Uterus (tissue), 2 donors: Measurements from ENCODE around the gene HAPLN2.

Experiments used
- CTCF ChIP-seq, 4 experiments: fragments of 200-600 bp in 2 of 4; fragments of 450-650 bp in 2 of 4; sonication (generic) in 2 of 4; IDR thresholded peaks; one replicate each; pipeline ENCODE4 v1.5.1; 2016 to 2019; ENCODE audit warnings: antibody characterized with exemption in 4 of 4, mild to moderate bottlenecking in 2 of 4, moderate library complexity in 1 of 4
- POLR2A ChIP-seq, 2 donors: fragments of 450-650 bp; IDR thresholded peaks; one replicate each; pipeline ENCODE4 v1.6.1; 2016; ENCODE audit warnings: antibody characterized with exemption in 2 of 2, mild to moderate bottlenecking in 1 of 2, moderate library complexity in 1 of 2

GRCh38 chr1:156626079-156626438 is 6.8 kb downstream of the HAPLN2 start:
- no peak for TF ChIP-seq CTCF (IDR thresholded peaks at IDR 0.05)
- TF ChIP-seq POLR2A (IDR thresholded peaks at IDR 0.05) = peak in 1 of 2 donors; percentile 2
